Measurements from ENCODE around the gene CTCFL. TPM values are rescaled to one million over a fixed set of nuclear protein-coding genes. Genes with fewer than 3 reads are reported as not detected.

CTCFL gene
- total and polyA plus RNA-seq, 2 of the 8 experiments (the other 6 are each of a cell fraction or from before 2014, with no cell fraction given): 0.30 to 0.80 TPM

DNA sequence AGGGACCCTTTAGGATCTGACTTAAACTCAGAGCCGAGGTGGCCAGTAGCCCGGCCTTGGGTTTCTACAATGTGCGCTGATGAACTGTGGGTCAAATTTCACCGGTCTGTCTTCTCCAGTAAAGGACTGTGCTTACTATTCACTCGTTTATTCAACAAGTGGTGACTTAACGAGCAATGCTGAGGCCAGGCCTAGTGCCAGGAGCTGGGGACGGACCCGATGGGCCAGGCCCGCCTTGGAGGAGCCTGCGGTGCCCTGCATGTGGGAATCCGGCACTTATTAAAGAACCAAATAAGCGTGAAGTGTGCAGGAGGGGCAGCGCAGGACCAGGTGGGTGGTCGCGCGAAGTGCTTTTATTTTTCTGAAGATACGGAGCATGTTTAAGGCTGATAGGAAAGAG, 24.0 kb downstream of the CTCFL start:
- peaks cover 0 to 4% (median 1%) of the 10 kb centered on the region in 4 experiments; a peak in 4 of 7 replicates for H3K4me1 ChIP-seq (replicated peaks in 1 of 4; ENCODE audit: control insufficient read depth in 3 of 4, insufficient read depth in 4 of 4, low read length in 3 of 4)
- no peaks in the 10 kb centered on the region for H3K79me1 ChIP-seq (ENCODE audit: low read depth, low read length)
- H3K4me2 ChIP-seq (ENCODE audit: insufficient read depth in 1 of 2, low read depth in 2 of 2, low read length in 2 of 2): no peak overlapping the region
- H2BK12ac ChIP-seq (ENCODE audit: low read depth, low read length): no peak overlapping the region
- TF ChIP-seq TCF12 (IDR thresholded peaks at IDR 0.05; ENCODE audit: low read depth, low read length) (no peak), RBBP5 (IDR thresholded peaks at IDR 0.05; ENCODE audit: borderline replicate concordance, low read depth, low read length) (no peak), BRCA1 (IDR thresholded peaks at IDR 0.05; ENCODE audit: low read depth, low read length) (no peak), CBX5 (IDR thresholded peaks at IDR 0.05; ENCODE audit: low read depth, low read length) (no peak), JUN (IDR thresholded peaks at IDR 0.05; ENCODE audit: low read depth, low read length) (no peak), SRF (IDR thresholded peaks at IDR 0.05; ENCODE audit: low read depth, low read length) (no peak), CBX8 (IDR thresholded peaks at IDR 0.05; ENCODE audit: borderline replicate concordance, low read depth, low read length) (no peak), HDAC2 (IDR thresholded peaks at IDR 0.05; ENCODE audit: borderline replicate concordance in 1 of 2, low read depth in 2 of 2, low read length in 2 of 2) (no peak), RFX5 (IDR thresholded peaks at IDR 0.05; ENCODE audit: borderline replicate concordance, low read depth, low read length) (no peak), TBP (IDR thresholded peaks at IDR 0.05; ENCODE audit: low read depth, low read length) (no peak), MAFK (IDR thresholded peaks at IDR 0.05; ENCODE audit: low read depth, low read length) (no peak), POLR2AphosphoS5 (IDR thresholded peaks at IDR 0.05; ENCODE audit: low read depth, low read length) (no peak), SIX5 (IDR thresholded peaks at IDR 0.05; ENCODE audit: low read depth, low read length) (no peak), CREB1 (IDR thresholded peaks at IDR 0.05) (no peak)
- TF ChIP-seq, protein P1, sequence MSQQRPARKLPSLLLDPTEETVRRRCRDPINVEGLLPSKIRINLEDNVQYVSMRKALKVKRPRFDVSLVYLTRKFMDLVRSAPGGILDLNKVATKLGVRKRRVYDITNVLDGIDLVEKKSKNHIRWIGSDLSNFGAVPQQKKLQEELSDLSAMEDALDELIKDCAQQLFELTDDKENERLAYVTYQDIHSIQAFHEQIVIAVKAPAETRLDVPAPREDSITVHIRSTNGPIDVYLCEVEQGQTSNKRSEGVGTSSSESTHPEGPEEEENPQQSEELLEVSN (IDR thresholded peaks at IDR 0.05): no peak
- no peak overlapping the region for H3K9ac ChIP-seq (replicated peaks in 1 of 4; ENCODE audit: extremely low read depth in 1 of 4, low read depth in 3 of 4, low read length in 3 of 4)
- H2BK120ac ChIP-seq (replicated peaks; ENCODE audit: low read depth, low read length): no peak overlapping the region
- DNase-seq (ENCODE audit: low read depth in 1 of 2, low spot score in 2 of 2) (no peak), FAIRE-seq (no peak)
- H4K91ac ChIP-seq (replicated peaks; ENCODE audit: insufficient read length, low read length): no peak overlapping the region
- no peak overlapping the region for H2AK5ac ChIP-seq (ENCODE audit: low read depth, low read length)
- H3K56ac ChIP-seq (replicated peaks; ENCODE audit: insufficient read length, low read depth, low read length): no peak overlapping the region
- no peaks in the 10 kb centered on the region for H3K79me2 ChIP-seq (ENCODE audit: control insufficient read depth in 1 of 2, insufficient read depth in 2 of 2, low read length in 2 of 2)
- H4K20me1 ChIP-seq (replicated peaks in 1 of 2; ENCODE audit: control insufficient read depth in 1 of 2, insufficient read depth in 2 of 2, low read length in 2 of 2): no peaks in the 10 kb centered on the region
- no peaks in the 10 kb centered on the region for H3K27me3 ChIP-seq (replicated peaks in 1 of 4; ENCODE audit: control insufficient read depth in 3 of 4, extremely low read depth in 1 of 4, insufficient read depth in 3 of 4, low read length in 3 of 4)
- H3K18ac ChIP-seq (ENCODE audit: extremely low read depth, low read length): no peak overlapping the region; the same call in 1 of the 2 replicates
- no peak overlapping the region for H4K8ac ChIP-seq (ENCODE audit: extremely low read depth, insufficient read depth, low read length)
- 90% methylated on average over 17 of the region's 17 CpGs; no CpG with 5 or more reads in 1 of the 2 experiments for WGBS, 2 experiments (ENCODE audit: extremely low coverage in 1 of 2, insufficient coverage in 1 of 2, insufficient read length in 1 of 2, insufficient replicate concordance in 2 of 2, low coverage in 1 of 2, low lambda C conversion rate in 2 of 2, missing lambda C conversion rate in 1 of 2)
- H3K27ac ChIP-seq (ENCODE audit: low read depth, low read length): no peak overlapping the region
- POLR2A ChIA-PET (ENCODE audit: partially characterized antibody): interaction anchor here (1.2 kb wide), 3 partner anchors 11 to 112 kb away, joined by 3 to 4 read pairs (median 3); no protein-coding TSS in a partner anchor
- H3K23ac ChIP-seq (ENCODE audit: insufficient read length): no peak overlapping the region
- no peak overlapping the region for H3K14ac ChIP-seq (ENCODE audit: insufficient read length)
- H2BK20ac ChIP-seq (ENCODE audit: low read length): no peak overlapping the region
- no peak overlapping the region for H4K5ac ChIP-seq (ENCODE audit: insufficient read length, low read depth, low read length)
- no peaks in the 10 kb centered on the region for H3K9me3 ChIP-seq (ENCODE audit: insufficient read depth in 2 of 2, low read depth in 1 of 2, low read length in 1 of 2)
- CTCF ChIA-PET (ENCODE audit: partially characterized antibody): interaction anchor here (0.9 to 3.1 kb wide), 2 partner anchors 13 to 691 kb away, joined by 3 to 8 read pairs; no protein-coding TSS in a partner anchor
- no peak overlapping the region for H3K4me3 ChIP-seq (ENCODE audit: extremely low read depth in 1 of 4, insufficient read depth in 2 of 4, low read depth in 3 of 4, low read length in 4 of 4)
- H3K36me3 ChIP-seq (ENCODE audit: control insufficient read depth in 2 of 4, insufficient read depth in 4 of 4, low read length in 3 of 4): no peaks in the 10 kb centered on the region
- no peaks in the 10 kb centered on the region for H3K23me2 ChIP-seq (ENCODE audit: low read depth, low read length)
- H3K4ac ChIP-seq (replicated peaks; ENCODE audit: insufficient read length, low read depth, low read length): no peak overlapping the region
- no peak overlapping the region for H2BK15ac ChIP-seq (ENCODE audit: low read length)
- H2AFZ ChIP-seq (ENCODE audit: low read length): no peak overlapping the region
- H2BK5ac ChIP-seq (ENCODE audit: low read depth, low read length): no peak overlapping the region

All from H1 (cell line).